Nephron progenitor cell (in vitro differentiated cells): Measurements from ENCODE around the gene TBC1D14.

Source experiments
- DNase-seq: peaks from one replicate; pipeline ENCODE4 v3.0.0; 2021
- H3K27ac Mint-ChIP-seq: 2 replicates; pipeline ENCODE4 v1.8.0; 2021; ENCODE audit warnings: mild to moderate bottlenecking, moderate library complexity, mixed read lengths
- H3K27me3 Mint-ChIP-seq: 2 replicates; pipeline ENCODE4 v1.8.0; 2021; ENCODE audit warnings: mild to moderate bottlenecking, low read depth, mixed read lengths; ENCODE audit not compliant: poor library complexity
- H3K36me3 Mint-ChIP-seq: 2 replicates; pipeline ENCODE4 v1.8.0; 2021; ENCODE audit warnings: low read depth, mixed read lengths
- H3K4me1 Mint-ChIP-seq: 2 replicates; pipeline ENCODE4 v1.8.0; 2021; ENCODE audit warnings: mixed read lengths
- H3K4me3 Mint-ChIP-seq: 2 replicates; pipeline ENCODE4 v1.8.0; 2021; ENCODE audit warnings: mild to moderate bottlenecking, moderate library complexity, mixed read lengths
- H3K9me3 Mint-ChIP-seq: 2 replicates; pipeline ENCODE4 v1.8.0; 2021; ENCODE audit warnings: mild to moderate bottlenecking, moderate library complexity, mixed read lengths
- CTCF ChIP-seq: fragments of 200-600 bp; sonication (generic); IDR thresholded peaks from 2 replicates; pipeline ENCODE4 v1.5.0; 2021; ENCODE audit warnings: antibody characterized with exemption

TBC1D14 gene

GRCh38 chr4:7049739-7050138 lies 140.1 kb downstream of the TBC1D14 start:
- H3K4me3 Mint-ChIP-seq = no peak overlapping the region
- TF ChIP-seq CTCF = no peak
- no peak for DNase-seq
- peaks cover 48% of the 10 kb centered on the region for H3K4me1 Mint-ChIP-seq
- H3K27ac Mint-ChIP-seq = no peak overlapping the region
- no peaks in the 10 kb centered on the region for H3K9me3 Mint-ChIP-seq
- H3K27me3 Mint-ChIP-seq = no peaks in the 10 kb centered on the region
- H3K36me3 Mint-ChIP-seq = peaks cover 14% of the 10 kb centered on the region

- Mint-ChIP-seq H3K9me3 (no peaks in the 10 kb centered on the region), H3K27ac (peak overlapping the region; percentile 74)
Observed at GRCh38 chr4:7050481-7051143, 141.0 kb downstream of the TBC1D14 start.

GRCh38 chr4:7051144-7051495 lies 141.5 kb downstream of the TBC1D14 start:
- Mint-ChIP-seq H3K4me3 (no peak overlapping the region), H3K9me3 (no peaks in the 10 kb centered on the region), H3K4me1 (peaks cover 34% of the 10 kb centered on the region), H3K27ac (no peak overlapping the region), H3K36me3 (peaks cover 19% of the 10 kb centered on the region), H3K27me3 (no peaks in the 10 kb centered on the region)
- no peak for TF ChIP-seq CTCF
- no peak for DNase-seq

More at GRCh38 chr4:7050481-7051143, 141.0 kb downstream of the TBC1D14 start:
- TF ChIP-seq CTCF = no peak
- no peak overlapping the region for H3K4me3 Mint-ChIP-seq
- H3K36me3 Mint-ChIP-seq = peaks cover 14% of the 10 kb centered on the region
- DNase-seq = no peak
- H3K27me3 Mint-ChIP-seq = no peaks in the 10 kb centered on the region
- peaks cover 39% of the 10 kb centered on the region for H3K4me1 Mint-ChIP-seq

GRCh38 chr4:7051905-7052304 lies 142.3 kb downstream of the TBC1D14 start:
- DNase-seq = no peak
- H3K9me3 Mint-ChIP-seq = no peaks in the 10 kb centered on the region

GRCh38 chr4:7052313-7052712 lies 142.7 kb downstream of the TBC1D14 start:
- peaks cover 22% of the 10 kb centered on the region for H3K4me1 Mint-ChIP-seq
- peaks cover 30% of the 10 kb centered on the region for H3K36me3 Mint-ChIP-seq
- no peak overlapping the region for H3K4me3 Mint-ChIP-seq
- no peak for TF ChIP-seq CTCF
- peak overlapping the region; percentile 39 for H3K27ac Mint-ChIP-seq
- H3K27me3 Mint-ChIP-seq = no peaks in the 10 kb centered on the region
- DNase-seq = no peak
- no peaks in the 10 kb centered on the region for H3K9me3 Mint-ChIP-seq

More at GRCh38 chr4:7051905-7052304, 142.3 kb downstream of the TBC1D14 start:
- Mint-ChIP-seq H3K36me3 (peaks cover 26% of the 10 kb centered on the region), H3K4me1 (peaks cover 27% of the 10 kb centered on the region), H3K27me3 (no peaks in the 10 kb centered on the region), H3K4me3 (no peak overlapping the region), H3K27ac (no peak overlapping the region)
- TF ChIP-seq CTCF = no peak
